WTC11 (cell line): ENCODE measurements around the gene DDB1. TPM values are rescaled to one million over a fixed set of nuclear protein-coding genes. Genes with fewer than 3 reads are reported as not detected.

ENCODE experiments used
- ATAC-seq: fragments of 200-7000 bp; cut with Tn5 transposase; 2 replicates; pipeline ENCODE4 v1.10.0; 2021; ENCODE audit warnings: mild to moderate bottlenecking, moderate library complexity
- CTCF ChIA-PET: fragments of 300-600 bp; sonication (Branson Sonifier 250); formaldehyde crosslinking; loops from one replicate; lab custom pipeline; 2021; ENCODE audit warnings: antibody characterized with exemption; lab: Charles Lee
- POLR2A ChIA-PET: fragments of 350-600 bp; sonication (Branson Sonifier 250); formaldehyde crosslinking; loops from one replicate; lab custom pipeline; 2021; ENCODE audit warnings: antibody characterized with exemption; lab: Charles Lee
- DNase-seq: peaks from one replicate; pipeline ENCODE4 v3.0.0; 2021; ENCODE audit warnings: low spot score
- H3K27ac Mint-ChIP-seq: 2 replicates; pipeline ENCODE4 v1.8.0; 2021; ENCODE audit warnings: mixed read lengths
- H3K27me3 Mint-ChIP-seq: 2 replicates; pipeline ENCODE4 v1.8.0; 2021; ENCODE audit warnings: low read depth, mild to moderate bottlenecking, moderate library complexity, mixed read lengths
- H3K36me3 Mint-ChIP-seq: 2 replicates; pipeline ENCODE4 v1.8.0; 2021; ENCODE audit warnings: mixed read lengths
- H3K4me1 Mint-ChIP-seq: 2 replicates; pipeline ENCODE4 v1.8.0; 2022; ENCODE audit warnings: mixed read lengths
- H3K4me3 Mint-ChIP-seq: 2 replicates; pipeline ENCODE4 v1.8.0; 2021; ENCODE audit warnings: mild to moderate bottlenecking, moderate library complexity, mixed read lengths
- H3K9me3 Mint-ChIP-seq: 2 replicates; pipeline ENCODE4 v1.8.0; 2021; ENCODE audit warnings: mixed read lengths
- ATF1 ChIP-seq: sonication (generic); formaldehyde crosslinking; IDR thresholded peaks from 2 replicates; pipeline ENCODE4 v1.8.1; 2023; ENCODE audit warnings: mild to moderate bottlenecking, moderate library complexity, missing genetic modification reagents
- CBFB ChIP-seq: sonication (generic); formaldehyde crosslinking; IDR thresholded peaks from 2 replicates; pipeline ENCODE4 v1.8.1; 2022; ENCODE audit warnings: mild to moderate bottlenecking, low read depth, missing genetic modification reagents
- ELF4 ChIP-seq: sonication (generic); formaldehyde crosslinking; IDR thresholded peaks from 2 replicates; pipeline ENCODE4 v1.8.1; 2022; ENCODE audit warnings: low read depth, mild to moderate bottlenecking, moderate library complexity, missing genetic modification reagents
- FOXK1 ChIP-seq: sonication (generic); formaldehyde crosslinking; IDR thresholded peaks from 2 replicates; pipeline ENCODE4 v1.8.0; 2022; ENCODE audit warnings: mild to moderate bottlenecking, moderate library complexity, missing genetic modification reagents
- HMGA2 ChIP-seq: fragments of 250-450 bp; sonication (Bioruptor Pico); IDR thresholded peaks from 2 replicates; pipeline ENCODE4 v1.4.0; 2021; ENCODE audit warnings: mild to moderate bottlenecking, moderate library complexity
- KAT7 ChIP-seq: sonication (generic); formaldehyde crosslinking; IDR thresholded peaks from 2 replicates; pipeline ENCODE4 v1.8.1; 2023; ENCODE audit warnings: missing genetic modification reagents, mild to moderate bottlenecking, borderline replicate concordance
- RELA ChIP-seq: sonication (generic); formaldehyde crosslinking; IDR thresholded peaks from 2 replicates; pipeline ENCODE4 v1.8.1; 2022; ENCODE audit warnings: missing genetic modification reagents, mild to moderate bottlenecking, borderline replicate concordance
- RORB ChIP-seq: fragments of 250-450 bp; sonication (Bioruptor Pico); IDR thresholded peaks from 2 replicates; pipeline ENCODE4 v1.9.0; 2021; ENCODE audit warnings: mild to moderate bottlenecking
- total RNA-seq: library from RNA; stranded (reverse); gene quantifications from 3 replicates; pipeline ENCODE4 v1.2.3, GENCODE V29; 2021
- TF ChIP-seq, protein P1 (sequence below): sonication (generic); formaldehyde crosslinking; IDR thresholded peaks from 2 replicates; pipeline ENCODE4 v1.8.1; 2023; ENCODE audit warnings: mild to moderate bottlenecking, missing genetic modification reagents
- TF ChIP-seq, protein P2 (sequence below): fragments of 250-450 bp; sonication (Bioruptor Pico); IDR thresholded peaks from 2 replicates; pipeline ENCODE4 v2.1.2; 2022; ENCODE audit warnings: mild to moderate bottlenecking, moderate library complexity
- TF ChIP-seq, protein P3 (sequence below): sonication (generic); formaldehyde crosslinking; IDR thresholded peaks from 2 replicates; pipeline ENCODE4 v1.8.1; 2023; ENCODE audit warnings: mild to moderate bottlenecking, missing genetic modification reagents, moderate library complexity
- TF ChIP-seq, protein P4 (sequence below): fragments of 250-450 bp; sonication (Bioruptor Pico); IDR thresholded peaks from 2 replicates; pipeline ENCODE4 v1.8.0; 2021; ENCODE audit warnings: mild to moderate bottlenecking
- TF ChIP-seq, protein P5 (sequence below): sonication (generic); formaldehyde crosslinking; IDR thresholded peaks from 2 replicates; pipeline ENCODE4 v1.8.0; 2022; ENCODE audit warnings: missing genetic modification reagents
- TF ChIP-seq, protein P6 (sequence below): sonication (generic); formaldehyde crosslinking; conservative IDR thresholded peaks from 2 replicates; pipeline ENCODE4 v1.8.1; 2023; ENCODE audit warnings: mild to moderate bottlenecking, low read depth, missing genetic modification reagents, moderate library complexity
- TF ChIP-seq, protein P7 (sequence below): fragments of 250-450 bp; sonication (Bioruptor Pico); conservative IDR thresholded peaks from 2 replicates; pipeline ENCODE4 v1.9.0; 2021; ENCODE audit warnings: mild to moderate bottlenecking

DDB1 gene
- total RNA-seq, 1 experiment from 2014 or later: 316 TPM

DNA sequence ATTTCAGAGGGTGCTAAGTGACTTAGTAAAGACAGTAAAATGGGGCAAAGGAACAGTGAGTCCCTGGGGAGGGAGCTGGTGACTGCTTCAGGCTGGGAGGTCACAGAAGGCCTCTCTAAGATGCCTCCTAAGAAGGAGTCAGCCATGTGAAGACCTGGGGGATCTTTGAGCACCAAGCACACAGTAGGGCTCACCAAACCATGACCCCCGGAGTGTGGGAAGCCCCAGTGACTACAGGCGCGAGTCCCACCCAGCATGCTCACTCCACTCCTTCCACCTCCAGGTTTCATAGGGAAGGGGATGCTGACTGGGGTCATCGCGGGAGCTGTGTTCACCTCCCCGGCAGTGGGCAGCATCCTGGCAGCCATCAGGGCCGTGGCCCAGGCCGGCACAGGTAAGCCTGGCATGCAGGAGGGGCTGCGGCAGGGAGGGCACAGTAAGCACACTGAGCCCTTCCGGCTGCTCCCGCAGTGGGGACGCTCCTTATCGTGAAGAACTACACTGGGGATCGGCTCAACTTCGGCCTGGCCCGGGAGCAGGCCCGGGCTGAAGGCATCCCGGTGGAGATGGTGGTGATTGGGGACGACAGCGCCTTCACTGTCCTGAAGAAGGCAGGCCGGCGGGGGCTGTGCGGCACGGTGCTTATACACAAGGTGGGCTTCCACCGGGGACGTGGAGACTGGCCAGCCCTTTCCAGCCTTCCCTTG, 6.0 kb upstream of the DDB1 start (continued):
- TF ChIP-seq, protein P1, sequence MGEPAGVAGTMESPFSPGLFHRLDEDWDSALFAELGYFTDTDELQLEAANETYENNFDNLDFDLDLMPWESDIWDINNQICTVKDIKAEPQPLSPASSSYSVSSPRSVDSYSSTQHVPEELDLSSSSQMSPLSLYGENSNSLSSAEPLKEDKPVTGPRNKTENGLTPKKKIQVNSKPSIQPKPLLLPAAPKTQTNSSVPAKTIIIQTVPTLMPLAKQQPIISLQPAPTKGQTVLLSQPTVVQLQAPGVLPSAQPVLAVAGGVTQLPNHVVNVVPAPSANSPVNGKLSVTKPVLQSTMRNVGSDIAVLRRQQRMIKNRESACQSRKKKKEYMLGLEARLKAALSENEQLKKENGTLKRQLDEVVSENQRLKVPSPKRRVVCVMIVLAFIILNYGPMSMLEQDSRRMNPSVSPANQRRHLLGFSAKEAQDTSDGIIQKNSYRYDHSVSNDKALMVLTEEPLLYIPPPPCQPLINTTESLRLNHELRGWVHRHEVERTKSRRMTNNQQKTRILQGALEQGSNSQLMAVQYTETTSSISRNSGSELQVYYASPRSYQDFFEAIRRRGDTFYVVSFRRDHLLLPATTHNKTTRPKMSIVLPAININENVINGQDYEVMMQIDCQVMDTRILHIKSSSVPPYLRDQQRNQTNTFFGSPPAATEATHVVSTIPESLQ (CRISPR knock-in tag): no peak
- TF ChIP-seq, protein P2, sequence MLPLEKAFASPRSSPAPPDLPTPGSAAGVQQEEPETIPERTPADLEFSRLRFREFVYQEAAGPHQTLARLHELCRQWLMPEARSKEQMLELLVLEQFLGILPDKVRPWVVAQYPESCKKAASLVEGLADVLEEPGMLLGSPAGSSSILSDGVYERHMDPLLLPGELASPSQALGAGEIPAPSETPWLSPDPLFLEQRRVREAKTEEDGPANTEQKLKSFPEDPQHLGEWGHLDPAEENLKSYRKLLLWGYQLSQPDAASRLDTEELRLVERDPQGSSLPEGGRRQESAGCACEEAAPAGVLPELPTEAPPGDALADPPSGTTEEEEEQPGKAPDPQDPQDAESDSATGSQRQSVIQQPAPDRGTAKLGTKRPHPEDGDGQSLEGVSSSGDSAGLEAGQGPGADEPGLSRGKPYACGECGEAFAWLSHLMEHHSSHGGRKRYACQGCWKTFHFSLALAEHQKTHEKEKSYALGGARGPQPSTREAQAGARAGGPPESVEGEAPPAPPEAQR (CRISPR knock-in tag): no peak
- TF ChIP-seq ELF4 (CRISPR knock-in tag): no peak

DNA sequence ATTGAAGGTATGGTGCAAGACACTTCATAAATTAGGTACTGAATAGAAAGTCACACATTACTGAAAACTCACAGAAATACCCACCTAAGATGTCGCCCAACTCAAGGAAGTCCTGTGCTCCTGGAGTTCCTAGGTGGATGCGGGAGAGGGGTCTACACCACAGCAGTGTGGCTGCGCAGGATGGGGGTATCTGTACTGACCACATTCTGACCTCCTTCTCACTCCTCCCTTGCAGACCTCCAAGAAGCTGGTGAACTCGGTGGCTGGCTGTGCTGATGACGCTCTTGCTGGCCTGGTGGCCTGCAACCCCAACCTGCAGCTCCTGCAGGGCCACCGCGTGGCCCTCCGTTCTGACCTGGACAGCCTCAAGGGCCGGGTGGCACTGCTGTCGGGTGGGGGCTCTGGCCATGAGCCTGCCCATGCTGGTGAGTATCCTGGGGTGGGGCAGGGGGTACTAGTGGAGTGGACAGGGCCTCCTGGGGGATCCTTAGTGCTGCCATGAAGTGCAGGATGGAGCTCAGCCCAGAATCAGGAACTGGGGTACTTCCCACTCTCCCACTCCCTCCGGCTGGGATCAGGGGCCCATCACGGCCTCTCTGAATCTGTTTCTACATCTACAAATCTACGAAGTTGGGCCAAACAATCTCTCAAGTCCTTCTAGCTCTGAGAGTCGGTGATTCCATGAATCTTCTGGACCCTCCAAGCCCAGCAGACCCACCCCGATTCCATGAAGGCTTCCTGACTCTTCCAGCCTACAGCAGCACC, 5.0 kb upstream of the DDB1 start:
- CTCF ChIA-PET: interaction anchor here (1.1 to 8.1 kb wide), 4 partner anchors 19 to 47 kb away, joined by 3 to 346 read pairs (median 61); partner anchors contain the start of genes CYB561A3 and TMEM138
- Mint-ChIP-seq H3K27ac (no peak overlapping the region), H3K4me3 (no peak overlapping the region), H3K9me3 (no peaks in the 10 kb centered on the region), H3K36me3 (peaks cover 10% of the 10 kb centered on the region; the same call in 1 of the 2 replicates), H3K27me3 (no peaks in the 10 kb centered on the region), H3K4me1 (peaks cover 32% of the 10 kb centered on the region)
- ATAC-seq (no peak), DNase-seq (no peak)
- POLR2A ChIA-PET: interaction anchor here (0.6 kb wide), 1 partner anchor 21 kb away, joined by 4 read pairs; no protein-coding TSS in a partner anchor
- TF ChIP-seq CBFB (no peak), RORB (CRISPR knock-in tag) (no peak), RELA (CRISPR knock-in tag) (no peak), ATF1 (no peak), KAT7 (no peak), FOXK1 (CRISPR knock-in tag) (no peak), ELF4 (CRISPR knock-in tag) (no peak), HMGA2 (CRISPR knock-in tag) (no peak)
- TF ChIP-seq, protein P3, sequence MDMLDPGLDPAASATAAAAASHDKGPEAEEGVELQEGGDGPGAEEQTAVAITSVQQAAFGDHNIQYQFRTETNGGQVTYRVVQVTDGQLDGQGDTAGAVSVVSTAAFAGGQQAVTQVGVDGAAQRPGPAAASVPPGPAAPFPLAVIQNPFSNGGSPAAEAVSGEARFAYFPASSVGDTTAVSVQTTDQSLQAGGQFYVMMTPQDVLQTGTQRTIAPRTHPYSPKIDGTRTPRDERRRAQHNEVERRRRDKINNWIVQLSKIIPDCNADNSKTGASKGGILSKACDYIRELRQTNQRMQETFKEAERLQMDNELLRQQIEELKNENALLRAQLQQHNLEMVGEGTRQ: no peak
- TF ChIP-seq, protein P2 (CRISPR knock-in tag): no peak
- TF ChIP-seq, protein P4, sequence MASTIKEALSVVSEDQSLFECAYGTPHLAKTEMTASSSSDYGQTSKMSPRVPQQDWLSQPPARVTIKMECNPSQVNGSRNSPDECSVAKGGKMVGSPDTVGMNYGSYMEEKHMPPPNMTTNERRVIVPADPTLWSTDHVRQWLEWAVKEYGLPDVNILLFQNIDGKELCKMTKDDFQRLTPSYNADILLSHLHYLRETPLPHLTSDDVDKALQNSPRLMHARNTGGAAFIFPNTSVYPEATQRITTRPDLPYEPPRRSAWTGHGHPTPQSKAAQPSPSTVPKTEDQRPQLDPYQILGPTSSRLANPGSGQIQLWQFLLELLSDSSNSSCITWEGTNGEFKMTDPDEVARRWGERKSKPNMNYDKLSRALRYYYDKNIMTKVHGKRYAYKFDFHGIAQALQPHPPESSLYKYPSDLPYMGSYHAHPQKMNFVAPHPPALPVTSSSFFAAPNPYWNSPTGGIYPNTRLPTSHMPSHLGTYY (CRISPR knock-in tag): no peak
- TF ChIP-seq, protein P5, sequence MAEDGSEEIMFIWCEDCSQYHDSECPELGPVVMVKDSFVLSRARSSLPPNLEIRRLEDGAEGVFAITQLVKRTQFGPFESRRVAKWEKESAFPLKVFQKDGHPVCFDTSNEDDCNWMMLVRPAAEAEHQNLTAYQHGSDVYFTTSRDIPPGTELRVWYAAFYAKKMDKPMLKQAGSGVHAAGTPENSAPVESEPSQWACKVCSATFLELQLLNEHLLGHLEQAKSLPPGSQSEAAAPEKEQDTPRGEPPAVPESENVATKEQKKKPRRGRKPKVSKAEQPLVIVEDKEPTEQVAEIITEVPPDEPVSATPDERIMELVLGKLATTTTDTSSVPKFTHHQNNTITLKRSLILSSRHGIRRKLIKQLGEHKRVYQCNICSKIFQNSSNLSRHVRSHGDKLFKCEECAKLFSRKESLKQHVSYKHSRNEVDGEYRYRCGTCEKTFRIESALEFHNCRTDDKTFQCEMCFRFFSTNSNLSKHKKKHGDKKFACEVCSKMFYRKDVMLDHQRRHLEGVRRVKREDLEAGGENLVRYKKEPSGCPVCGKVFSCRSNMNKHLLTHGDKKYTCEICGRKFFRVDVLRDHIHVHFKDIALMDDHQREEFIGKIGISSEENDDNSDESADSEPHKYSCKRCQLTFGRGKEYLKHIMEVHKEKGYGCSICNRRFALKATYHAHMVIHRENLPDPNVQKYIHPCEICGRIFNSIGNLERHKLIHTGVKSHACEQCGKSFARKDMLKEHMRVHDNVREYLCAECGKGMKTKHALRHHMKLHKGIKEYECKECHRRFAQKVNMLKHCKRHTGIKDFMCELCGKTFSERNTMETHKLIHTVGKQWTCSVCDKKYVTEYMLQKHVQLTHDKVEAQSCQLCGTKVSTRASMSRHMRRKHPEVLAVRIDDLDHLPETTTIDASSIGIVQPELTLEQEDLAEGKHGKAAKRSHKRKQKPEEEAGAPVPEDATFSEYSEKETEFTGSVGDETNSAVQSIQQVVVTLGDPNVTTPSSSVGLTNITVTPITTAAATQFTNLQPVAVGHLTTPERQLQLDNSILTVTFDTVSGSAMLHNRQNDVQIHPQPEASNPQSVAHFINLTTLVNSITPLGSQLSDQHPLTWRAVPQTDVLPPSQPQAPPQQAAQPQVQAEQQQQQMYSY (CRISPR knock-in tag): no peak
- TF ChIP-seq, protein P6, sequence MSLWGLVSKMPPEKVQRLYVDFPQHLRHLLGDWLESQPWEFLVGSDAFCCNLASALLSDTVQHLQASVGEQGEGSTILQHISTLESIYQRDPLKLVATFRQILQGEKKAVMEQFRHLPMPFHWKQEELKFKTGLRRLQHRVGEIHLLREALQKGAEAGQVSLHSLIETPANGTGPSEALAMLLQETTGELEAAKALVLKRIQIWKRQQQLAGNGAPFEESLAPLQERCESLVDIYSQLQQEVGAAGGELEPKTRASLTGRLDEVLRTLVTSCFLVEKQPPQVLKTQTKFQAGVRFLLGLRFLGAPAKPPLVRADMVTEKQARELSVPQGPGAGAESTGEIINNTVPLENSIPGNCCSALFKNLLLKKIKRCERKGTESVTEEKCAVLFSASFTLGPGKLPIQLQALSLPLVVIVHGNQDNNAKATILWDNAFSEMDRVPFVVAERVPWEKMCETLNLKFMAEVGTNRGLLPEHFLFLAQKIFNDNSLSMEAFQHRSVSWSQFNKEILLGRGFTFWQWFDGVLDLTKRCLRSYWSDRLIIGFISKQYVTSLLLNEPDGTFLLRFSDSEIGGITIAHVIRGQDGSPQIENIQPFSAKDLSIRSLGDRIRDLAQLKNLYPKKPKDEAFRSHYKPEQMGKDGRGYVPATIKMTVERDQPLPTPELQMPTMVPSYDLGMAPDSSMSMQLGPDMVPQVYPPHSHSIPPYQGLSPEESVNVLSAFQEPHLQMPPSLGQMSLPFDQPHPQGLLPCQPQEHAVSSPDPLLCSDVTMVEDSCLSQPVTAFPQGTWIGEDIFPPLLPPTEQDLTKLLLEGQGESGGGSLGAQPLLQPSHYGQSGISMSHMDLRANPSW (CRISPR knock-in tag): no peak
- TF ChIP-seq, protein P7, sequence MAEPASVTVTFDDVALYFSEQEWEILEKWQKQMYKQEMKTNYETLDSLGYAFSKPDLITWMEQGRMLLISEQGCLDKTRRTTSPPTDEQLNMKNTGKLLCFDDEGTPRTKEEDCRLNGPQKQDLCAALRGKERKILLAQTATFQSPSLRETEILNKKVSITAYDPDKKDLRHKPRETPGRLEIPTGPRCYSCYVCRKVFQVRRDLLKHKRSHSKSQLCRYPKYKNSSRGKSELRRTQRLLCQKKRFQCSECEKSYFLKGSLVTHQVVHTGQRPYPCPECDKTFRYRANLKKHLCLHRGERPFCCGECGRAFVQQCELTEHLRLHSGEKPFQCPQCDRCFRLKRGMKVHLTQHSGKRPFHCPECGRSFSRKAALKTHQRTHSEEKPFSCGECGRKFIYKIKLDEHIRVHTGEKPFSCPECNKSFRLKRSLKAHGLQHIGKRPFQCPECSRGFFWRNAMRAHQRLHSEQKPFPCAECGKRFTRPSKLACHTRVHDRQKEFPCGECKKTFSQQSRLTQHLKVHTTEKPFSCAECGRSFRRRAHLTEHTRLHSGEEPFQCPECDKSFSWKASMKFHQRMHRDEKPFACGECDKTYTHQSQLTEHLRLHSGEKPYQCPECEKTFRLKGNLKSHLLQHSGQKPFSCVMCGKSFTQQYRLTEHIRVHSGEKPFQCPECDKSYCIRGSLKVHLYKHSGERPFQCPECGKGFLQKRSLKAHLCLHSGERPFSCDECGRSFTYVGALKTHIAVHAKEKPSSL (CRISPR knock-in tag): no peak
